Measurements from ENCODE around the gene FBP2. TPM values are rescaled to one million over a fixed set of nuclear protein-coding genes. Genes with fewer than 3 reads are reported as not detected.

Gene FBP2
- total RNA-seq, 1 donor, result not detected

DNA sequence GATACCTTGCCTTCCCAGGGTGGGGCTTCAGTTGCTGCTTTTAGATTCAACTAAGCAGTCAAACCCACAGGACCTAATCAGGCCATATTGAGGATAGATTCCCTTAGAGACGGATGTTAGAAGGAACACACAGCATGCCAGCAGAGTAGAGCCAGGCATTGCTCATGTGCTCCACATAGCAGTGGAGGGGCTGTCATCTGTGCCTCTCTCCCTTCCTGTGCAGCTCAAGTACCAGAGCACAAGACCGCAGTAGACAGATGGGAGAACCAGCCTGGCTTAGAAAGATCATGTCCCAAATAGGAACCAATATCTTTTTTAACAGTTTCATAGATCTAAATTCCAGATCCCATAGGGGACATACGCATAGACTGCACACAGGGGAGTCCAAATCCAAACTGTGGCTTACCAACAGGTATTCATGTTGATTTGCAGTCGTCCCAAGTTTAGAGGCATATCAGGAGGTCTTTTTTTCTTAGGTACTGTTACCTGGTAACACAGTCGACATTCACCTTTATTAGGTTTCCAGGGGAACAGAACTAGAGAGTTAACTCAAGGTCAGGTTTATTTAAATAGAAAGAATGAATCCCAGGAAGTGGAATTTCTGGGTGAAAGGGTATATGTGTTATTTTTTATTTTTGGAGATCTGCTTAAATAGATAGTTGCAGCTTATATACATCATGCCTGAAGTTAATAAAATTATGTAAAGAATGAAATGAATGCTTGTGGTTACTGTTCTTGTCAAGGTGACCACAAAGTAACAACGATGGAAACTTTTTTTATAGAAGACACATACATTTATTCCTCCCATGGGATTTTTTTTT lies 82.3 kb downstream of the FBP2 start:
- DNase-seq (ENCODE audit: low read depth in 2 of 3, low spot score in 2 of 3), result no peak

Other genes starting within 250 kb of the FBP2 start
- under 0.01 TPM for gene PCAT7, start 38.7 kb downstream of the FBP2 start, total RNA-seq
- gene FBP1, start 45.7 kb upstream of the FBP2 start, total RNA-seq, result 0.54 TPM
- 20.7 TPM for gene AOPEP, start 132.9 kb upstream of the FBP2 start, total RNA-seq